ENCODE results near the gene INAFM1. TPM values are rescaled to one million over a fixed set of nuclear protein-coding genes. Genes with fewer than 3 reads are reported as not detected.

The INAFM1 gene
- total RNA-seq, 1 donor from 2014 or later, result 4.8 TPM

GRCh38 chr19:47310323-47310722 lies 35.6 kb downstream of the INAFM1 start:
- no peak for DNase-seq

- peak; percentile 43 for DNase-seq
These were observed 36.1 kb downstream of the INAFM1 start for GRCh38 chr19:47310819-47311218.

- no peak for DNase-seq
These were observed 37.8 kb downstream of the INAFM1 start for GRCh38 chr19:47312366-47313006.

GRCh38 chr19:47313754-47314295 lies 39.1 kb downstream of the INAFM1 start:
- no peak for DNase-seq

- no peak for DNase-seq
These were observed 40.6 kb downstream of the INAFM1 start for GRCh38 chr19:47315125-47315821.

GRCh38 chr19:47316513-47316912 lies 41.8 kb downstream of the INAFM1 start:
- no peak for DNase-seq

- DNase-seq, result no peak
These were observed 45.5 kb downstream of the INAFM1 start for GRCh38 chr19:47319923-47320871.

GRCh38 chr19:47321630-47322029 lies 46.9 kb downstream of the INAFM1 start:
- no peak for DNase-seq

GRCh38 chr19:47322058-47322457 lies 47.4 kb downstream of the INAFM1 start:
- no peak for DNase-seq

- DNase-seq, result no peak
These were observed 48.7 kb downstream of the INAFM1 start for GRCh38 chr19:47323409-47323808.

- no peak for DNase-seq
These were observed 49.2 kb downstream of the INAFM1 start for GRCh38 chr19:47323872-47324271.

GRCh38 chr19:47324502-47324901 lies 49.8 kb downstream of the INAFM1 start:
- DNase-seq, result no peak

Small RNAs within 50 kb of the gene (small RNA-seq; reads per million reads assigned to genes)
- gene MIR3190 (ENCODE audit: low replicate concordance), result not detected

Other genes with a start within 250 kb of the INAFM1 start
- gene TMEM160, start 226.3 kb upstream of the INAFM1 start, total RNA-seq, result 11.1 TPM
- 18.8 TPM for gene ZC3H4, start 161.1 kb upstream of the INAFM1 start, total RNA-seq
- 90.8 TPM for gene SAE1, start 144.1 kb upstream of the INAFM1 start, total RNA-seq
- 8.3 TPM for gene BBC3, start 43.7 kb upstream of the INAFM1 start, total RNA-seq
- 11.0 TPM for gene CCDC9, start 18.4 kb upstream of the INAFM1 start, total RNA-seq
- gene C5AR1, start 35.0 kb downstream of the INAFM1 start, total RNA-seq, result 1.2 TPM
- gene C5AR2, start 57.3 kb downstream of the INAFM1 start, total RNA-seq, result 0.31 TPM
- 9.3 TPM for gene DHX34, start 74.4 kb downstream of the INAFM1 start, total RNA-seq
- gene MEIS3, start 144.6 kb downstream of the INAFM1 start, total RNA-seq, result 9.9 TPM
- gene SLC8A2, start 197.0 kb downstream of the INAFM1 start, total RNA-seq, result not detected
- 3.8 TPM for gene KPTN, start 209.3 kb downstream of the INAFM1 start, total RNA-seq
- gene NAPA, start 240.2 kb downstream of the INAFM1 start, total RNA-seq, result 49.4 TPM